DND-41 (cell line): Measurements from ENCODE around the gene IL1RL2.

Experiments used
- ATAC-seq: fragments of 200-7000 bp; cut with Tn5 transposase; 3 replicates; pipeline ENCODE4 v1.9.1; 2021; ENCODE audit warnings: low read depth; ENCODE audit not compliant: insufficient read depth
- DNase-seq: peaks from one replicate; pipeline ENCODE4 v3.0.0-alpha.2; 2020
- H2AFZ ChIP-seq: 2 replicates; pipeline ENCODE4 v1.6.0; 2012; ENCODE audit warnings: low read depth, low read length
- H3K27ac ChIP-seq: 2 replicates; pipeline ENCODE4 v1.5.1; 2012; ENCODE audit warnings: low read length, inconsistent platforms
- H3K27me3 ChIP-seq: fragments of 200-600 bp; sonication (generic); 2 replicates; pipeline ENCODE4 v1.6.0; 2012; ENCODE audit warnings: low read length, mild to moderate bottlenecking, inconsistent platforms; ENCODE audit not compliant: insufficient read depth, poor library complexity
- H3K36me3 ChIP-seq: 2 replicates; pipeline ENCODE4 v1.5.1; 2012; ENCODE audit warnings: low read length, inconsistent platforms; ENCODE audit not compliant: insufficient read depth
- H3K4me1 ChIP-seq: 2 replicates; pipeline ENCODE4 v1.5.1; 2012; ENCODE audit warnings: mild to moderate bottlenecking, low read length; ENCODE audit not compliant: insufficient read depth
- H3K4me2 ChIP-seq: 2 replicates; pipeline ENCODE4 v1.6.0; 2012; ENCODE audit warnings: mild to moderate bottlenecking, moderate library complexity, low read length, inconsistent platforms; ENCODE audit not compliant: insufficient read depth
- H3K4me3 ChIP-seq, 2 experiments: fragments of 200-600 bp in 1 of 2; shearing (Covaris generic) in 1 of 2; 2 replicates each; pipeline ENCODE4 v1.5.1; 2012 to 2016; ENCODE audit warnings: inconsistent platforms in 2 of 2, low read length in 2 of 2, mild to moderate bottlenecking in 2 of 2, low read depth in 1 of 2, moderate library complexity in 1 of 2
- H3K79me2 ChIP-seq: 2 replicates; pipeline ENCODE4 v1.6.0; 2012; ENCODE audit warnings: low read length, inconsistent platforms; ENCODE audit not compliant: insufficient read depth
- H3K9ac ChIP-seq: 2 replicates; pipeline ENCODE4 v1.6.0; 2012; ENCODE audit warnings: low read depth, mild to moderate bottlenecking, inconsistent platforms, low read length, moderate library complexity
- H3K9me3 ChIP-seq: 2 replicates; pipeline ENCODE4 v1.5.1; 2012; ENCODE audit warnings: low read length, moderate library complexity, mild to moderate bottlenecking, inconsistent platforms; ENCODE audit not compliant: insufficient read depth, severe bottlenecking
- H4K20me1 ChIP-seq: 2 replicates; pipeline ENCODE4 v1.6.0; 2012; ENCODE audit warnings: low read length; ENCODE audit not compliant: insufficient read depth
- CTCF ChIP-seq: IDR thresholded peaks from 2 replicates; pipeline ENCODE4 v1.5.1; 2012; ENCODE audit warnings: borderline replicate concordance, low read length, moderate library complexity, mild to moderate bottlenecking; ENCODE audit not compliant: poor library complexity, severe bottlenecking; ENCODE audit errors: extremely low read depth
- EZH2 ChIP-seq: IDR thresholded peaks from 3 replicates; pipeline ENCODE4 v1.6.1; 2012; ENCODE audit warnings: borderline replicate concordance, low read depth, mild to moderate bottlenecking, moderate library complexity, low read length, inconsistent platforms; ENCODE audit not compliant: severe bottlenecking

IL1RL2 gene

GRCh38 chr2:102269200-102269524 lies 82.3 kb downstream of the IL1RL2 start:
- H3K4me1 ChIP-seq: no peaks in the 10 kb centered on the region
- DNase-seq (no peak), ATAC-seq (no peak)
- H3K4me2 ChIP-seq: no peak overlapping the region
- H3K27ac ChIP-seq: no peak overlapping the region
- no peaks in the 10 kb centered on the region for H3K79me2 ChIP-seq
- no peaks in the 10 kb centered on the region for H4K20me1 ChIP-seq
- no peaks in the 10 kb centered on the region for H3K36me3 ChIP-seq
- H3K9me3 ChIP-seq: peaks cover 2% of the 10 kb centered on the region
- H3K27me3 ChIP-seq: no peaks in the 10 kb centered on the region
- H3K4me3 ChIP-seq: no peak overlapping the region
- no peak overlapping the region for H2AFZ ChIP-seq
- H3K9ac ChIP-seq: no peak overlapping the region
- no peak for TF ChIP-seq CTCF
- no peak for TF ChIP-seq EZH2

GRCh38 chr2:102271844-102272243 lies 85.0 kb downstream of the IL1RL2 start:
- Histone ChIP-seq H3K36me3 (no peaks in the 10 kb centered on the region), H3K4me1 (no peaks in the 10 kb centered on the region), H4K20me1 (no peaks in the 10 kb centered on the region), H2AFZ (no peak overlapping the region), H3K27ac (no peak overlapping the region), H3K4me2 (no peak overlapping the region), H3K9me3 (peaks cover 11% of the 10 kb centered on the region), H3K9ac (no peak overlapping the region), H3K27me3 (no peaks in the 10 kb centered on the region), H3K79me2 (no peaks in the 10 kb centered on the region), H3K4me3 (no peak overlapping the region)
- ATAC-seq: no peak
- no peak for DNase-seq
- TF ChIP-seq CTCF (no peak), EZH2 (no peak)

GRCh38 chr2:102273619-102274211 lies 86.9 kb downstream of the IL1RL2 start:
- DNase-seq (no peak), ATAC-seq (no peak)
- H3K27me3 ChIP-seq: no peaks in the 10 kb centered on the region
- no peak overlapping the region for H2AFZ ChIP-seq
- H3K9me3 ChIP-seq: peaks cover 11% of the 10 kb centered on the region
- no peaks in the 10 kb centered on the region for H3K36me3 ChIP-seq
- TF ChIP-seq CTCF: no peak
- TF ChIP-seq EZH2: no peak
- H3K27ac ChIP-seq: no peak overlapping the region
- H3K79me2 ChIP-seq: no peaks in the 10 kb centered on the region
- no peaks in the 10 kb centered on the region for H4K20me1 ChIP-seq
- H3K4me1 ChIP-seq: no peaks in the 10 kb centered on the region
- no peak overlapping the region for H3K4me2 ChIP-seq
- no peak overlapping the region for H3K9ac ChIP-seq
- no peak overlapping the region for H3K4me3 ChIP-seq
